CD4-positive, alpha-beta T cell treated with Interleukin-4 for 1 hour (primary cell): ENCODE results near the gene PDE4D.

Experiments used
- DNase-seq, 2 donors: peaks; one replicate each; pipeline ENCODE4 v3.0.0-alpha.2; 2020 to 2022

The PDE4D gene

DNA sequence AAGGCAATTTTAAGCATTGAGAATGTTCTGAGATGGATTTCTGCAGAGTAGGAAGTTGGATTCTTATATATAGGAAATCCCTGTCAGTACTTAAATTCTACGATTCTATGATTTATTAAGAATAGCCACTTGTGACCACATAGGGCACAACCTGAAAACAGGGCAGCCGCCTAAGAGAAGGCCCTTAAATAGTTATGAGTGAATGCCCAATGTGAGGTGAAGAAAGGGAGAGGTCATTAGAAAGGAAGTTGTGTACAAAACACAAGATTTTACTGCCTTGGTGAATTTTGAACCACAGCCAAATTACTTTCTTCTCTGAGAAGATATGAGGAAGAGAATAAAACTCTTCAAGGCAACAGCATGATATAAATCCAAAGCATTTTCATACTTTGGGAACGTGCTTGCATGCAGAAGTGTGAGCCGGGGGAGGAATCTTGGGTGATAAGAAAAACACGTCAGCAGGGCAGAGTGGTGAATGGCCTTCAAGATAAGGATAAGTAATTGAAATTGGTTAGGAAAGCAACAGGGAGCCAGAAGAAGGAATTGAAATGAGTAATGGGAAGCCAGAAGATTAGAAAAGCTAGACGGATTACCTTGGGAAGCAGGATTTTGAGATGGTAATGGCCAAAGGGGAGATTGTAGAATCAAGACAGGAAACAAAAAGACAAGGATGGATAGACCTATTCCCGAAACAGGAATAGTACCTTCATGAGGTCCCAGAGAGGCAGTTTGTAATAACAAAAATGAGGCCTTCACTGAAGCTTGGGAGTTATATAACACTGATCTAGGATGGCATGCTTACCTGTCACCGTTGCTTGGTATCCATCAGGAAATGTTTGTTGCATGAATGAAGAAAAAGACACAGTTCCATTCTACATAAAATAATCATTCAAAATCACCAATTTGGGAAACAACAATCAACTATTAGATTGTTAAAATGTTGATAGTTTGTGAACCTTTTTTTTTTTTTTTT is 244.3 kb downstream of the PDE4D start:
- DNase-seq, result no peak

DNA sequence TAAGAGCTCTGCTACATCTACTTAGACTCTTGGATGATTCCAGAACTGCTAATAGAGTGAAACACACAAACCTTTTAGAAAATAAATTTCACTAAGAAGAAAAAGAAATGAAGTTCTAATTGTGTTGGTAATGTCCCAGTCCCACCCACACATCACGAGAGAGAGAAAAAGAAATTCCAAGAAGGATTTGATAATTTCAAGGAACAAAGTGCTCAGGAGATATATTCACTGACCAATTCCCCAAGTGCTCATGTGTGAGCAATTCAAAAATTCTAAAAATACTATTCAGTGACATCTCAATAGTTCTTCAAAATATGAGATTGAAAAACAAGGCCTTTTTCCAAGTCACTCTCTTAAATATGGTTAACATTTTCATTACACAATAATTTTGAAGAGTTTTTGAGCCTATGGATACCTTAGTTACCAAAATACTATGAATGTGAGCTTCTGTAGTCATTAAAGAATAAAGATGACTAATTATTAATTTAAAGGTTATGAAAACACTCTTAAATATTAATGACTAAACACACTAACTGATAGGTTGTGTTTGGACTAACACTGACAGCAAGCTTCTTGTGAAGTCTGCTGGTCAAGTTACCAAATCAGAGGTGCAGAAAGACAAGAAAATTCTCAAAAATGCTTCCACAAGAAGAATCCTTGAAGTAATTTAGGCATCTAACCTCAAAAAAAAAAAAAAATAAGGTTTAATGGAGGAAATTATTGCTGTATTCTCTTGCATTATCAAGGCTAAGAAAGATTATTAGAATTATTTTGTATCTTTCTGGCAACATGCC is 245.3 kb downstream of the PDE4D start:
- no peak for DNase-seq

DNA sequence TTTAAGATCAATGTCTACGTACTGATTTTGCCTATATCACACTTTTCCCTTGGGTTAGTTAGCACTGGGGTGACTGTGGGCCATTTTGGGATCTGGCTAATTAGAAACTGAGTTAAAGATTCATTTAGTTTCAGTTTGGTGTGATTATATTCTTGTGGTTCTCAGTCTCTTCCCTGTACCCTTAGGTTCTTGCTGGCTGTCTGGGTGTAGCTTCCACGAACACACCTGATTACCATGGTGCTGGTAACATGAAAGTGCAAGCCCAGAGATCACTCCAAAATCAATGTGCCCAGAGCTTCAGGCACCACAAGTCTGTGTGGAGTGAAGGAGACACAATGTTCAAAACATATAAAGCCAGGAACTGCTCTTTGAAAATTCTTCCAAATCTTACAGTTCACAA is 248.1 kb downstream of the PDE4D start:
- no peak for DNase-seq

DNA sequence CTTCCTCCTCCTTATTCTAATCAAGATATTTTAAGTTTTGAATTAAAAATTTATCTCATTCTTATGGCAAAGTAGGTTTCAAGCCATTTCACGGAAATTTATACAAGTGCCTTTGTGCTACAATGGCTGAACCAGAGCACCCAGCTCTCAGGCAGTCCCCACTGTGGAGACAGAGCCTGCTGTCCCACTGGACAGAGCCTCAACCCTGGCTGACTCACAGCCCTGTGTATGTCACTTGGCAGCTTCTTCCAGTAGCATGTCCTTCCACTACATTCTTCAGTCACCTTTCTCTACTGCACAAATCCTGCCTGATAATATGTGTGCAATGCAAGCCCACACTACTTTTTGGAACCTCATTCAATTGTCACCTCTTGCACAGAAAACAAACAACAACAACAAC is 253.1 kb downstream of the PDE4D start:
- DNase-seq, result no peak

DNA sequence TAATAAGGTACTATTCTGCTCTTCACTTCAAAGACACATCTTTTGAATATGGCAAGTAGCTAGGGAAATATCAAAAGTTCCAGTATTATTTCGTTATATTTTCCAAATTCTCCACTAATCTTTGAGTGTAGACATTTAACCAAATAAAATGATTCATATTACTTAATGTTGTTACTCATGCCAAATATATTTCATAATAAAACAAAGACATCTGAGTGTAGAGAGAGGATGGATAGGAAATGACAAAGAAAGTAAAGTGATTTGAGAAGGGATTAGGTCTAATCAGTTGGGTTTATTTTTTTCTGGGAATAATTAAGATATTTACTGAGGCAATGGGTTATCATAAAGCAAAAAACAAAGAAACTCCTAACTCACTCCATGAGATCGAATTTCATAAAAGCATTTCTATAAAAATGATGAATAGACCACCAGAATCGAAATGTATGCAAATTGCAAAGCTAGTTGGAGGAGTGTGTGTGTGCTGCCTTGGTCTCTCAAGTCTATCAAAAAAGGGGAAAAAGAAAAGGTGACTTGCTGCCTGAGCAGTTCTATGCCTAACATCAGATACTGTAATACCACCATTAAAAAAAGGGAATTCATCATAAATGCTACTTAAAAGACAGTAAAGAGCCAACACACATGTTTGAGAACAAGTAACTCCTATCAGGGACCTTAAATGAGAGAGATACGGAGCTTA is 255.5 kb downstream of the PDE4D start:
- no peak for DNase-seq

DNA sequence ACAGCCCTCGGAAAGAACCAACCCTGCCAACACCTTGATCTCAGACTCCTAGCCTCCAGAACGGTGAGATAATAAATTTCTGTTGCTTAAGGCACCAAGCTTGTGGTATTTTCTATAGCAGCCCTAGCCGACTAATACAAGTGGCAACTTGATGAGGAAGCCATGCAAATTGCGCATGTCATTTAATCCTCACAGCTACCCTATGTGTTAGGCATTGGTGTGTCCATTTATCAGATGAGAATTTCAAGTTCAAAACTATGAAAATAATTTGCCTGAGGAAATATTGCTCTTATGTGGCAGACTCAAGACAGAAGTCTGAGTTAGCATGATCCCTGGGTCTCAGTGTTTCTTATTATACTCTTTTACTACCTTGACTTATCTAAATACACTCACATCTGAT is 264.0 kb downstream of the PDE4D start:
- DNase-seq, result no peak

DNA sequence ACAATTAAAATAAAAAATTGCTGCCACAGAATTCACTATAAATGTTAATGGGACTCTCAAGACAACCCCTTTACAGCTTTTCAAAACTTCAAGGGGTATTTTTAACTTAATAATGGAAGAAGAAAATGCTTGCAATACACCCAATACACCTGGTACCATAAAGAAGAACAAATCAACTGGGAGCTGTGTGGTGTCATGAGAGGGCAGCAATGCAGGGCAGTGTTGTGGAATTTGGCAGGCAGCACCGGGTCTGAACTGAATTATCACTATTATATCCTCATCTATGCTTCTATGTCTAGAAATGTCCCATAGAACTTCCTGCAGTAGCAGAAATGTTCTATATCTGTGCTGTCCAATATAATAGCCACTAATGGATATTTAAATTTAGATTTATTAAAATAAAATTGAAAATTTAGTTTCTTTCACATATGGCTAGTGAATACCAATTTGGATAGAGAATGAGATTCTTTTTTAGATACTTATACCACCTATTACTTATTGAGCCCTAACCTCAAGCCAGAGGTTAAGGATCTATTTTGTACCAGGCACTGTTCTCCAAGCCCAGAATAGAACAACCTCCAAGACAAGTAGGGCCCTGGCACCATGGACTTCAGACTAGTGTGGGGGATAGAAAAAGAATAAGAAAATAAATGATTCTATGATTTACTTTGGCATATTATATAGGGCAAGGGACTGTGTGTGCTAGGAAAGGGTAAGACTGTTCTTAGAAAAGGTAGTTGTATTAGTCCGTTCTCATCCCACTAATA is 265.3 kb downstream of the PDE4D start:
- no peak for DNase-seq

DNA sequence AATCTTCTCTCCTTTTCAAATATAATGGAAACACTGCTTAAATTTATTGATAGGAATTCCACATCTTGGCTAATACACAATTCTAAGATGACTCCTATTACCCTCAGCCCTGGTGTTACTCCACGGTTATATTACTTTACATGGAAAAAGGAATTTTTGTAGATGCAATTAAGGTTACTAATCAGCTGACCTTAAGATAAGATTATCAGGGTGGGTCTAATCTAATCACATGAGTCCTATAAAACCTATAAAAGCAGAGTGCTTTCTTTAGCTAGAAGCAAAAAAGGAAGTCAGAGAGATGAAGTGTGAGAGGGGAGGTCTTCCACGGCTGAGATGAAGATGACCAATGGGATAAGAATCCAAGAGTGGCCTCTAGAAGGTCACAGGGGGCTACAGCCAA is 268.6 kb downstream of the PDE4D start:
- no peak for DNase-seq

DNA sequence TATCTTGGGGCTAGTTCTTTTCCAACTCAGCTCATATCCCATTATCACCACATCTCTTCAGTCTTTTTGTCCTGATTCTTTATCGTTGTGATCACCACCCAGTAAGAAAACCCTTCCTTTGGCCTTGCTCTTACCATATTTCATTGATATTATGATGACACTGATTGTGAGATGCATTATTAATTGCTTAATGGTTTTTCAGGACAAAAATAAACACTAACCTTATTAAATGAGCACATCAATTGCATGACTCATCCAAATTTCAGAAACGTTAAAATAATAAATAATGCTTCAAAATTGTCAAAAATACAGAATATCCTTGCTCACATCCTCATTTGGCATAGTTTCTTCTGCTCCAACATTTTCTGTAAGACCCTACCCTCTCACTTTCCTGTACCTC is 270.7 kb downstream of the PDE4D start:
- DNase-seq, result no peak

DNA sequence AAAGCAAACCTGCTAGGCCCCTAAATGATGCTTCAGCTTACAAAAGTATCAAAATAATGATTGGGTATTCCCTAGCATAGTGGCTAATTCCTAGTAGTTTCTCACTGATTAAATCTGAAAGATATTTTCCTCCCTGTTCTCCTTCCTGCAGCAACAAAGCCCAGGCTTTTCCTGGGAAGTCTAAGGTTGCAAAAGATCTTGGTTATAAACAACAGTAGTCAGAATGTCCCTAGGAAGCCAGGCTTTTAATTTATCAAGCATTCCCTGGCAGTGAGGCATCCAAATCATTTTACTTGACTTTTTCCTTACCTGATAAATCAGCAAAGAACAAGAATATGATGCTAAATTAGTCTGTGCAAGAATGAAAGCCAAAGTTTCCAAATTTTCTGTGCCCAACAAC is 272.0 kb downstream of the PDE4D start:
- DNase-seq, result no peak

DNA sequence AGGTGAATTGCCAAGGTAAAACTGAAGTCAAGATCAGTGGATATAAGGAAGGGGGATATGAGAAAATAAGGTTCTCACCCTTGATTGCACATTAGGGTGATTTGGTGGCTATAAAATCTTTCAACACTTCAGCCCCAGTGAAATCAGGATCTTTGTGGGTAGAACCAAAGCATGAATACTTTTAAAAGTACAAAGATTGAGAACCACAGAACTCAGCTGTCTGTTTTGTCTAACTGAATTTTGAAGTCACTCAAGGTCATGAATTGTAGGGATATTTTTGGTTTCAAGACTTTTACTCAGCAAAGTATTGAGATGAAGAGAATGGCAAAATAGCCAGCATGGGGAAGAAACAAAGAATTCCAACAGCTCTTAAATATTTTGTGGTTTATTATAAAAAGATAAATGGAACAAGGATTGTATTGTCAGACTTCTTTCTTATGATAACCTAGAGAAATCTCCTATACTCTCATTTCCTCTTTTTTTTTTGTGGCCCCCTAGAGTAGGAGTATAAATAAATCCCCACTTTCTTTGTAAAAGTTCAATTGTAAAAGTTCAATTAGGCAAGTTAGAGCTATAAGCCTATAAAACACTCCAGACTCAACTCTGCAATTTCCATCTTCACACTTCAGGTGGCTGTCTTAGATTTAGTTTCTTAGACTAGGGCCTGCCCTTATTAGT is 272.9 kb downstream of the PDE4D start:
- DNase-seq, result no peak

DNA sequence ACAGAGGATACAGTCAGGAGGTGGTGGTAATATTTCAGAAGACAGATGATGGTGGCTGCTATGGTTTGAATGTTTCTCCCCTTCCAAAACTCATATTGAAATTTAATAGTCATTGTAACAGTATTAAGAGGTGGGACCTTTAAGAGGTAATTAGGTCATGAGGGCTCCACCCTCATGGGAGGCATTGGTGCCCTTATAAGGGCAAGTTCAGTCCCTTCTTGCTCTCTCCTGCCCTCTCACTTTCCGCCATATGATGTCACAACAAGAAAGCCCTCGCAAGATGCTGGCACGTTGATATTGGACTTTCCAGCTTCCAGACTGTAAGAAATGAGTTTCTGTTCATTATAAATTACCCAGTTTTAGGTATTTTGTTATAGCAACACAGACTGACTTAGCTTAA is 274.9 kb downstream of the PDE4D start:
- no peak for DNase-seq

DNA sequence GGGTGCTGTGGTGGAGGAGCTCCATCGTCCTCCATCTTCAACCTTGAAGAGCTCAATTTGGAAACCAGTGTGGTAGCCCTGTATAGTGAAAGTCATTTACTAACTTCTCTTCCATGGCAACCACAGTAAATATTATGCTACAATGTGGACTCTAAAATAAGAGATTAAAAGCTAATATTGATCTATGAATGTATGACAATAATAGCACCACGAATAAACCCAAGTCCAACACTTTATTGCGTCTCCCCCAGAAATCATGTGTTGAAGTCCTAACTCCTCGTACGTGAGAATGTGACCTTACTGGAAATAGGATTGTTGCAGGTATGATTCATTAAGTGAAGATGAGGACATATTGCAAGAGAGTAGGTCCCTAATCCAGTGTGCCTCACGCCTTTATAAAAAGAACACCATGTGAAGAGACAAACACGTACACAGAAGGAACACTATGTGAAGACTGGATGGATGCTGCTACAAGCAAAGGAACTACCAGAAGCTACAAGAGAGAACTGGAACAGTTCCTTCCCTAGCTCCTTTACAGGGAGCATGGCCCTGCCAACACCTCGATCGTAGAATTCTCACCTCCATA is 276.2 kb downstream of the PDE4D start:
- no peak for DNase-seq

DNA sequence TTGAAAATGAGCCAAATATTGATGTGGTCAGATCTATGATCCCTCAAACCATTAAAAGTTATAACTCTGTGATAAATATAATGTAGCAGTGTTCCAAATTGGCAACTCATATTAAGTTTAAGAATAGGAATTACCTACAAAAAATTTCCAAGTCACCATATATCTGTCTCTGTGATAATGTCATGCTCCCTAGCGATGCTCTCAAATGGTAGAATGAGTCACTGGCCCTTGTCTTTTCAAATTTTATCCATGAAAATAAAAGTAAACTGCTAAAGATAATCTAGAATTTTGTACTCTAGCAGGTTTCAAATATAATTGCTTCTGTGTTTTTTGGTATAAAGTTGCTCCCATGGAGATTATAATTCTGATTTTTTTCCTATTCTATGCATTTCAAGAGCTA is 277.1 kb downstream of the PDE4D start:
- DNase-seq, result no peak

DNA sequence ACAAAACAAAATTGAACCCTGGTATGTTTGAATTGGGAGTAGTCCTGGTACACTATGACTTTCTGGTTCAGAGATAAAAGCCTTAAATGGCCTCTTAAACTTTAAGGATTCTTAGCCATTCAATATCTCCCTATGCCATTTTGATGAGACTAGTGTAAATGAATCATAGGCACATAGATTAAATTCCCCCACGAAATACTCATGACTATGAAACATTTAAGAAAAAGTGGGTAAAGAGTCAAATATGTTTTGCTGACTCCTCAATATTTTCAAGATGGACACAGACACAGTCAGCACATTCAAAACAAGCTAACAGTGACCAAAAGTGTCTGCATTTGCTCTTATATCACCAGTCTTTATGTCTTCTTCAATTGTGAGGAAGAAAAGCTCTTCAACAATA is 278.3 kb downstream of the PDE4D start:
- DNase-seq, result no peak

DNA sequence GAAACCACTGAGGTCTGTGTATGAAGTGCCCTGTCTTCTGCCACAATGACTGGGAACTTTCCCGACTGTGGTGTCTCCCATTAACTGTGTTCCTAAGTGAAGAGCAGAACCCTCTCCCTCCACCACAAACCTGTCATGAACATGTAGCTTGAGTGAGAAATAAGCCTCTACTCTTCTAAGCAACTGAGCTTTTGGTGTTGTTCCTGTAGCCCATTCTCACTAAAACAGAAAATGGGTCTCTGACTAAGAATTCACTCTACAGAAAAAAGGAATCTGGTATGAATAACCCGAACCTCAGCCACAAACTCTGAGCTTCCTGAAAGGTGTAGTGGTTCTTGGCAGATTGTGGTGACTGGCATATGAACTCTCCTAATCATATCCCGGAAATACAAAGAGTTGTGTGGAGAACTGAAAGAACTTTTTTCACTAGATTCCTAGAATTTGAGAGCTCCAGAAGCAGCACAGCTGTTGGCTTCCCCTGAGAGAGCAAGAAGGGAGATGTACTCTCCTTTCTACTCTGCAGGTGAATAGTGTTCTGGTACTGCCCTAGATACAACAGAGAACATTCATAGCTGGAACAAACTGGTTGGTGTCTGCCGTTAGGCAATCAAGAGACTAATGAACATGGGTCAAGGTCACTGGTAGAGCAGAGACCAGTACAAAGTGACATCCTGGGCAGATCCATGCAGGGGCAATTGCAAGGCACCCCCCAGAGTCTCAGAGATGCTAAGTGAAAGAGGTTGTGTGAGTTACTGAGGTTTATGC is 283.8 kb downstream of the PDE4D start:
- no peak for DNase-seq

DNA sequence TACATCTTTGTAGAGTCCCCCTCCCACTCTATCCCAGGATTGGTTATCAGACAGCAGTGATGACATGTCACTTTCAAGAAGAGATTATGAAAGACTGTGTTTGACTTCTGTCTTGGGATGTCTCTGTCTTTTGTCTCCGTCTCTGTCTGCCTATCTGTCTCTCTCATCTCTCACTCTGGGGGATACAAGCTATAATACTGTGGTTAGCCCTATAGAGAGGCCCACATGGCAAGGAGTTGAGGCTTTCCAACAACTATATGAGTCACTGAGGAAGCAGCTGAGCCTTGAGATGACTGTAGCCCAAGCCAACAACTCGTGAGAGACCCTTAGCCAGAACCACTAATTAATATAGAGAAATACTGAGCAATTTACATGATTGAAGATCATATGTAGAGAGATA is 284.8 kb downstream of the PDE4D start:
- no peak for DNase-seq

DNA sequence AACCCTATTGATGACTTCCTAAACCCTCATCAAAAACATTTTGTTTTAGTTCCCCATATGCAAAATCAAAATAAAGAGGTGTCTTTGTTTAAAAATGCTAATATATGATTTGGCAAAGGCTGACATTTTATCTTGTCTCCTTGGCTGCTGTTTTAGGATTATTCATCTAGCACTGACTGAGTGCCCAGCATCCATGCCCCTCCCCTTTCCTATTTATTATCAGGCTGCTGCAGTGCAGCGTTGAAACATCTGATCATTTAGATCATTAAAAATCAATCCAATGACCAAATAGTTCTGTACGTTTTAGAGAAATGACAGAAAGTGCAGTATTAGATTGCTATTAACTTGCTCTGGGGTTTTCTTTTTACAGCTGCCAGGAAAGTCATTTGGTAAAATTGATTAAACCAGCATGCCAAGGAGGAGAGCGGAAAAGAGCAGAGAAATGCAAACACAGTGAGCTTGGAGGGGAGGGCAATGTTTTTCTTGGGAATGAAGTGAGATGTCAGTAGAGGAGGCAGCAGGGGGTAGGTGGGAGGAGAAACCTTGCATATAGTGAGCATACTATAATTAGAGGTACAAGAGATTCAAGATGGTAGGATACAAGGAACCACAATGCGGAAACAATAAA is 286.3 kb downstream of the PDE4D start:
- DNase-seq, result no peak

DNA sequence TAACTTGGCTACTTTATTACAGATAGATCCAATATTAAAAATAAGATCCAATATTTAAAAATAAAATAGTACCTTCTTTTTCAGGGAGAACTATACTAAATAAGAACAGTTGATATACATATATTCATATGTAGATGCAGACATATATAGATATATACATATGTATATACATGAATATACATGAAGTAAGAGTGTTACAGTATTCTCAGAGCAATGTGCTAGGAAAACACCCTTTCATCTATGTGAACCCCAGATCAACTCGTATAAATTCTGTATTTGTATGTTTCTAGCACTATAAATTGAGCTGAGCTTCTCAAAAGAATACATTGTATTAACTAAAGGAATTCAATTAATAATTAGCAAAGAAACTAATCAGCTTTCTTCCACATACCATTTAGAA is 287.6 kb downstream of the PDE4D start:
- DNase-seq, result no peak

DNA sequence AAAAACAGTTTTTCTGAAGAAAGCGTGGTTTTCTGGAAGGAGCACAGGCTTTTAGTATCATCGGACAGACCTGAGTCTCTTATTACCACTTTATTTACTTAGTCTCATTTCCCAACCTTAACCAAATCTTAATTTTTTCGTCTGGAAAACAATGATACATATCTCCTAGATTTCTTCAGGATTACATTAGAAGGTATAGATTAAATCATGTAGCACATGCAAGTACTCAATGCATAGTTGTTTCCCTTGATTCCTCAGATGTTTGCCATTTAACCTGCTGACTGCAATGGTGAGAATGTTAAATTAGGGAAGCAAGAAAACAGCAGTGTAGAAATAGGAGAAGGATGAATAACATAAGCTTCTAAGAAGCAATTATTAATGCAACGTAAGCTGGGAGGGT is 289.4 kb downstream of the PDE4D start:
- no peak for DNase-seq
